Raji (cell line): ENCODE measurements around the gene SDC3.

Source experiments
- POLR2A ChIP-seq: IDR thresholded peaks from 2 replicates; pipeline ENCODE4 v1.6.1; 2011; ENCODE audit warnings: low read depth, low read length, control low read depth; ENCODE audit not compliant: insufficient read depth

Gene SDC3

GRCh38 chr1:30889511-30889910 lies 19.0 kb downstream of the SDC3 start:
- TF ChIP-seq POLR2A, result no peak

DNA sequence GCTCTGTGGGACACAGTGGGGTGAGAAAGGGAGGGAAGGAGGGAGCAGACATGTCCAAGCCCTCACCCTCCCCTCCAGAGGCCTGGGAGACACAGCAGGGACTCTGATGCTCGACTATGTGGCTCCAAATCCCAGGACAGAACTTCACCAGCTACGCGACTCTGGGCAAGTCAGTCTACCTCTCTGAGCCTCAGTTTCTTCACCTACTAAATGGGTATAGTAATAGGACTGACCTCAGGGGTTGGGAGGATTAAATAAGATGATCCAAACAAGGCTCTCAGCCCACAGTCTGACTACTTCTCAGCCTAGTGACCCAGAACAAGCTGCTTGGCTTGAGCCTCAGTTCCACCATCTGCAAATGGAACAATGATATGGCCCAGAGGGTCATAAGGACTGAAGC lies 19.6 kb downstream of the SDC3 start:
- TF ChIP-seq POLR2A, result no peak

DNA sequence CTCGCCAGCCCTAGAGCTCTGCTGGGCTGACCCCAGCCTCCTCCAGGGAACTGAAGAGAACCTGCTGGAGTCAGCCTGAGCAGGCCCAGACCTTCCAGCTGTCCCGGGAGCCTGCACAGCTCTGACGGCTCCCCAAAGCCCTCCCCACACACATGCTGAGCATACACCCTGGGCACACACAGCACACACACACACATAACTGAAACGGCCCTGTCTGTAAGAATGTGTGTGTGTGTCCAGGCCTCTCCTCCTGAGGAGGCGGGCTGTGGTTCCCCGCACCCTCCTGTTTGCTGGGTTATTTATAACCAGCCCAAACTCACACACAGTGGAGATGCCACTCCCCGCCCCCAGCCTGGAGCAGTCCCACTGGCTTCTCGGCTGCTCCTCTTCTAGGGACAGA lies 20.2 kb downstream of the SDC3 start:
- TF ChIP-seq POLR2A, result no peak

DNA sequence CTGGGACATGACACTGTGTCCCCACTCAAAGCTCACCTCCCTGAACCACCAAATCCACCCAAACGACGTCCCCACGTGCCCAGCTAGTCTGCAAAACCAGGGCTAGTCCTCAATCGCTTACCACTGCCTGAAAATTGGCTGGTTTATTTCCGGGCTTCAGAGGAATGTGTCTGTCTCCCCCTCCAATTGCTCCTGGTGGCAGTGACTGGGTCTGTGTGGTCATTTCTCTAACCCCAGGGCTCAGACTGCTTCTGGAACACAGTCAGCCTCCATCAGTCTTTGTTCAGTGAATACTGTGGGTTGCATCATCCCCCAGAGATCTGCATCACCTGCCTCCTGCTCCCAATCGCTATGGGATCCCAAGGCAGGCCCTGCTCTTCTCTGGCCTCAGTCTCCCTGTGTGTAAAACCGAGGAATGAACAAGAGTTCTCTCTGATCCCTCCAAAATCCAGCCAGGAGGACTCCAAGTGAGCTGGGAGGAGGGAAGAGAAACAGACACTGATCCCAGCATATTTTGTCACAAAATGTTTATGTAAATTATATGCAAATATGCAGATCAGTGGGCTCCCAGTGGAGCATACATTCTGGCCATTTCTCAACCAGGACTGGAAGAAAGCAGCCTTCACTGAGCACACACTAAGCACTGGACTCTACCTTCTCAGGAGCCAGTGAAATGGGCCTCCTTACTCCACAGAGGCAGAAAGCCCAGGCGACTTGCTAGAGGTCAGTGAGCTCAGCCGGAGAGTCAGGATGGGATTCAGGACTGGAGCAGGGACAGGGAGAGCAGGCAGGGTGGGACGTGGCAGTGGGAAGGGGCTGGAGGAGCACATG lies 20.9 kb downstream of the SDC3 start:
- TF ChIP-seq POLR2A, result no peak

- no peak for TF ChIP-seq POLR2A
Measured at GRCh38 chr1:30886710-30887428, 21.7 kb downstream of the SDC3 start.

- TF ChIP-seq POLR2A, result no peak
Measured at GRCh38 chr1:30885570-30886522, 22.7 kb downstream of the SDC3 start.

GRCh38 chr1:30884723-30885122 lies 23.8 kb downstream of the SDC3 start:
- no peak for TF ChIP-seq POLR2A

GRCh38 chr1:30883389-30884172 lies 25.0 kb downstream of the SDC3 start:
- no peak for TF ChIP-seq POLR2A

- no peak for TF ChIP-seq POLR2A
Measured at GRCh38 chr1:30882678-30883388, 25.7 kb downstream of the SDC3 start.

GRCh38 chr1:30881319-30882181 lies 27.0 kb downstream of the SDC3 start:
- no peak for TF ChIP-seq POLR2A

GRCh38 chr1:30880678-30881318 lies 27.8 kb downstream of the SDC3 start:
- TF ChIP-seq POLR2A, result no peak

- TF ChIP-seq POLR2A, result no peak
Measured at GRCh38 chr1:30879940-30880677, 28.4 kb downstream of the SDC3 start.
